GM21526 (cell line): ENCODE data around the gene TAF15.

Experiments
- ATAC-seq: cut with Tn5 transposase; IDR thresholded peaks from one replicate; pipeline ENCODE4 v1.9.1; 2021; ENCODE audit warnings: moderate library complexity; ENCODE audit not compliant: unreplicated experiment, low FRiP score

TAF15 gene

DNA sequence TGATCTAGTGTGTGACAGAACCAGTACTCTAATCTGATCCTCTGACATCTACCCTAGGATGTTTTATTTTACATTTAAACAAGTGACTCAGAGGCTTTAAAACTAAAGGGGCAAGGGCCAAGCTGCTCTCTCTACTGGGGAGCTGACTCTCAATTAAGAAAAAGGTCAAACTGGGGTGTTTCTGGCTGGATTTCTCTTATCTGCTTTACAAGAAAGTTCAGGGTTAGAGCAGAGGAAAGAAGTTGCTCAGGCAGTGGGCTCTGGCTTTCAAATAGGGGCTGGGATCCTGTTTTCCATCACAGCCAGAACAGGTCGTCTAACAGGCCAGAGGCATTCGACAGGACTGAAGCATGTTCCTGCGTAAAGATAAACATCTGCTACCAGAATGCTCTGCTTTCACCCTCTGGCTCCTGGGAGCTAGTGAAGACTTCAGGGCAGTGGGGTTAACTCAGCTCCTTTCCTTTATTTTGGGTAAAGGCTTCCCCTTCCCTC is 22.3 kb upstream of the TAF15 start:
- no peak for ATAC-seq

DNA sequence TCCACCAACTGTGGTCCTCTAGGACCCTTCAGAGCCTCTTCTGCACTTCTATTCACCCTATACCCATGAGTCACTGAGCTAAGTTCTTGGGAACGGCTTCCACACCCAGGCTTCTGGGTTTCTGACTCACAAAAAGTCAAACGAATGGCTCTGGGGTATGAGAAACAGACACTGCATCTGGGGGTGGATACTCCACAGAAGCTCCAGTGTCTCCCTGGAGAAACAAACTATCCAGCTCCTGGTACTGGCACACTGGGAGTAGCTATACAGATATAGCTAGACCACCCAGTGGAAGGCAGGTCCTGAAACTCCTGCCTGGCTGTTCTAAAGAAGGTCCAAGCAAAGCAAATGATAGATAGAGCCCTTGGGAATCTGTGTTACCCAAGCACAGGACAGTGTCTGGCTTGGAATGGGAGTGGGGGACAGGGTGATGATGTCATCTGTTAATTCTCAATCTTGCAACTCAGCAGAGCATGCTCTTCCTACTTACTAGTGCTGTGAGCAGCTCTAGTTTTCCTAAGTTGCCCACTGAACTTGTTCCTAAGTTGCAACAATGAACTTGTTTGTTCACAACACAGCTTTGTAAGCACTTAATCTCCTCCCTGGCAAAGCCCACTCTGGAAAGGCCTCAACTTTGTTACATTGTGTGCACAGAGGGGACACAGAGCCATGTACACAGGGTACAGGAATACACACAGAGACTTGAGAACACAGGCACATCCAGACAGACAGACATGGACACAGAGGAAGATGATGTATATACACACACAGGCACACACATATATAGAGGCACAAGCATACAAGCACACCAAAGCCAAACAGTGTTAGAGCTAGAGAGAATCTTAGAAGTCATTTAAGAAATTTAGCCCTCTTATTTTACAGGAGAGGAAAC is 20.6 kb upstream of the TAF15 start:
- no peak for ATAC-seq

DNA sequence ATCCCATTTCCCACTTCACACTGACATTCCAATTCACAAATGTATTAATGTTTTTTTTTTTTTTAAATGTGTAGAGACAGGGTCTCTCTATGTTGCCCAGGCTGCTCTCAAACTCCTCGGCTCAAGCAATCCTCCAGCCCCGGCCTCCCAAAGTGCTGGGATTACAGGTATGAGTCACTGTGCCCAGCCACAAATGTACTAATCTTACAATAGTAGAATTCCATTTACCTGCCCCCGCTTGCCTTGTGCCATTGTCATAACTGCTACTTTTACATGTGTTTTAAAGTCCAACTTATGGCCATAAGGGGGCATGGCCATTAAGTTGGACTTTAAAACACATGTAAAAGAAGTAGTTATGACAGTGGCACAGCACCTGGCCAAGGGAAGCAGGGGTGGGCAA is 18.4 kb upstream of the TAF15 start:
- no peak for ATAC-seq

DNA sequence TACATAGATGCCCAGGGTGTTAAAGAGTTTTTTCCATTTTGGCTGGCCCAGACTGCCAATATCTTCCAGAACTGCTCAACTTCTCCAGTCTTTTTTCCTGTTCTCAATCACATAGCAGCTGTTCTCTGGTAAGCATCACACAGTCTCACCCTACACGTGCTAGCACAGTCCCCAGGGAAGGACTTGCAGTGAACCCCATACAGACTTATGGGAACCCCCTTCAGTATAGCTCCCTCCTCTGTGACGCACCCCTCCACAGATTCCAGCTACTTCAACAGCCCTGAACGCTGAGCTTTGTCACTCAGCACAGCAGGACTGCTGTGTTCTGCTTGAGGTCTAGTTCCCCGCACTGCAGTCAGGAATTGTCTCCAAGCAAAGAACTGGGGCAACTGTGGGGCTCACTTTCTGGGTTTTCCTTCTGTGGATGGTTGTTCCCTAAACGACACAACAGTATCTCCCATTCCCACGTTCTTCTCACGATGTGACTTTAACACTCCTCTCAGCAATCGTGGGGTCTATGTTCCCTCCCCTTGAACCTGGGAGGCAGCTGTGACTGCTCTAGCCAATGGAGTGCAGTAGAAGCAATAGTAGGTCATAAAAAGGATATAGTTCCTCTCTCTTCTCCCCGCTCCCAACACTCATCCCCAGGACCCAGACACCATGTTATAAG is 17.5 kb upstream of the TAF15 start:
- no peak for ATAC-seq

DNA sequence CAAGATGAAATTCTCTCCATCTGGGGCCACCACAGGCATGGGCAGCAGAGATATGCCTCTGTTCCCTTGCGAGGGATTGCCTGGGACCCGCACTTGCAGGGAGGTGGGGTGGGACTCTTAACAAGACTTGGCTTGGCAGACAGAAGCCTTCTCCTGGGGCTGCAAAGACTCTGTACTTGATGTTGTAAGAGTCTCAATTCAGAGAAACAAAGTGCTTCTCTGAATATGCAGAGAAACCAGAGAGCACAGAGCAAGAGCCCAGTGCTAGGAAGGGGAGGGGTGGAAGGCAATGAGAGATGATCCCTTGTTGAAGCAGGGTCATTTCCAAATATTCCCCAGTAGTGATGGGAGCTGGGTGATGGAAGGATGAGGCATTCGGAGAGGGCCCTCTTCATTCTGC is 16.0 kb upstream of the TAF15 start:
- no peak for ATAC-seq

DNA sequence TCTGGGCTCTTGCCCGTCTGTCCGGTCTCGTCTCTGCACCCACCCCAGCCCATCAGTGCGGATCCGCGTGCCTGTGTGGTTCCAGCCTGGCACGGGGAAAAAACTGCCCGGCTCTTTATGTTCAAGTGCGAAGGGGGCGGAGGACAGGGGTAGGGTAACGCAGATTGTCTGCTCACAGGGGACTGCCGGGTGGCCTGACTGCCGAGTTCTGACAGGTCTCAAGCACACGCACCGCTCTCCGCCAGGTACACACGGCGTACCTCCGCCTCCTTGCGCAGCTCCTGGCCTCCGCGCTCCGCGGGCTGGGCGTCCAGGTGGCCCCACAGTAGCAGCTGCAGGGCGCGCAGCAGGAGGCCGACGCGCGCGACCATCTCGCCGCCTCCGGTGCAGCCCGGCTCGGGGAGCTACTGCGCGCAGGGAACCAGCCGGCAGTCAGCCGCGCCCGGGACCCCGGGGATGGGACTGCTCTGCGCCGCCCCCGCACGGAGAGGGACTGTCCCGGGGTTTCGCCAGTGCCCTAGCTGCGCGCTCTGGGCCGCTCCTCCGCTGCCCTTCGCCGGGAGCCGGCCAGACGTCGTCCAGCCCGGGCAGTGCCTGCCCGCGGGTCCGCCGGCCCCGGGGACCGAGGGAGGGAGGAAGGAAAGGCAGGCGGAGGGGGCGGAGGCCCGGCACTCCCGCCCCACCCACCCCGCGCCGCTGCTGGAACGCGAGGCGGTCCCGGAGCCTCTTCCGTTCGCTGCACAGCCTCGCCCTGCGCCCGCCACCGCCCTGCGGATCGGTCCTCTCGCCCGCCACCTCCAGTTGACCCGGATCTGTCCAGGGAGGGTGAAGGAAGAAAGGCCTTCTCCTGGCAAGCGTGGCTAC is 14.0 kb upstream of the TAF15 start, which contains the start of gene MMP28:
Gene MMP28 (minus strand): TSS at position 635 of the 864 bp plus-strand sequence. CDS start 264 bp downstream, at position 371.
- no peak for ATAC-seq

DNA sequence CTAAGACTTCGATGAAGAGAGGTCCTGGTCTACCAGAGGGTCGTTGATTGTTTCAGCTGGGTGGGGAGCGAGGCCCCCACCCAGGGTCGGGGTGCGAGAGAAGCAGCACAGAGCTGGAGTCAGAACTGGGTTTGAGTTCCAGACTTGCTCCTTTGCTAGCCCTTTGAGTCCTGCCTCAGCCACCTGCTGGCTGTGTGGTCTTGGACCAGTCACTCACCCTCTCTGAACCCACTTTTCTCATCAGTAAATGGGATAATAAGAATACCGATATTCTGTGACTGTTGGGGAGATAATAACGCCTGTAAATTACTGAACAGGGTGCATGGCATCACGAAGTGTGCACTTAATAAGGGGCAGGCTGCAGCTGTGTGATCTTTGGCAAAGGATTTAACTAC is 13.4 kb upstream of the TAF15 start:
- no peak for ATAC-seq

DNA sequence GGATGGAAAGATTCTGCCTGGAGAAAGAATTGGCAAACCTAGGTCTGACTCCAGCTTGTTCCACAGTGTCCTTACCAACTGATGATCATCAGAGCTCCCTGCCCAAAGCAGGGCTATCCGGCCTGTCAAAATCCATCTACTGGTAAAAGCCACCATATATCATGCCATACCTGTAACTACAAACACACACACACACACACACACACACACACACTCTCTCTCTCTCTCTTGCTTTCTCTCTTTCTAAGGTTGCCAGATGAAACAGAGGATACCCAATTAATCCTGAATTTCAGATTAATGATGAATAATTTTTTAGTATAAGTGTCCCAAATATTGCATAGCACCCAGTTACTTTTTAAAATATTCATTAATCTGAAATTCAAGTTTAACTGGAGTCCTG is 12.3 kb upstream of the TAF15 start:
- ATAC-seq, result no peak

DNA sequence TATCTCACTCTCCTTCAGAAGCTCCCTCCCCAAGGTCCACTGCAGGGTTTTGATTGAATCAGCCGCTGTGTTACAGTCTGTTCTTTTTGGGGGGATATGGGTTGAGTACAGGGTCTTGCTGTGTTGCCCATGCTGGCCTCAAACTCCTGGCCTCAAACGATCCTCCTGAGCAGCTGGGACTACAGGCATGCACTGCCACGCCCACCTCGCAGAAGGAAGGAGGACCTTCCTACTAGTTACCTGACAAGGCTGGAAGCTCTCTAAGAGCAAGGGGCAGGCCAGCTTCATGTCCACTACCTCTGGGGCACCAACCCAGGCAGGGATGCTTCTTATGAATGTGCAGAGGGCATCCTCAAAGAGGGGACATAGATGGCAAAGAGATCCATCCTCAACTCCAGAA is 11.9 kb upstream of the TAF15 start:
- no peak for ATAC-seq

DNA sequence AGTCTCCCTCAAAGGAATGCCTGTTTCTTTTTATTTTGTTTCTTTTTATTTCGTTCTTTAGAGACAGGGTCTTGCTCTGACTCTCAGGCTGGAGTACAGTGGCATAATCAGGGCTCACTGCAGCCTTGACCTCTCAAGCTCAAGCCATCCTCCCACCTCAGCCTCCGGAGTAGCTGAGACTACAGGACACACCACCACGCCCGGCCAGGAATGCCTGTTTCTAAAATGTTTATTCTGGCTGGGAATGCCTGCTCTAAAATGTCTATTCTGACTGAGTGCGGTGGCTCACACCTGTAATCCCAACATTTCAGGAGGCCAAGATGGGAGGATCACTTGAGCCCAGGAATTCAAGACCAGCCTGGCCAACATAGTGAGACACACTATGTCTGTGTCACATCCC is 11.4 kb upstream of the TAF15 start:
- ATAC-seq, result no peak

DNA sequence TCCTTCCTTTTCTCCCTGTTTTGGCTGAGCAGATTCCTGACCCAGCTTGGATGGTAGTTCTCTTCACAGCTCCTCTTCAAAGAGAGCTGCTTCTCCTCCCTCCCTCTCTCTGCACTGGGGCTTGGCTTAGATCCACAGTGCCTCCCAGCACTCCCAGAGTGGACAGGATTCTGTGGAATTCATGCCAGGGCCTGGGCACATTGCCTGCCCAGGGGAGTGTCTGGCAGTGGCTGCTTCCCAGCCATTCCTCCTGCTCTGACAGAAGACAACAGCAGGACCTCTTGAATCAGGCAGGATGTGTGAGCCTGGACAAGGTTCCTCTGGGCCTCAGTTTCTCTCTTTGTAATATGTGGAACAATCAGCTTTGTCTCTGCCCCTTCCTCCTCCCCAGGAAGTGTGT is 9.3 kb upstream of the TAF15 start:
- ATAC-seq, result no peak

DNA sequence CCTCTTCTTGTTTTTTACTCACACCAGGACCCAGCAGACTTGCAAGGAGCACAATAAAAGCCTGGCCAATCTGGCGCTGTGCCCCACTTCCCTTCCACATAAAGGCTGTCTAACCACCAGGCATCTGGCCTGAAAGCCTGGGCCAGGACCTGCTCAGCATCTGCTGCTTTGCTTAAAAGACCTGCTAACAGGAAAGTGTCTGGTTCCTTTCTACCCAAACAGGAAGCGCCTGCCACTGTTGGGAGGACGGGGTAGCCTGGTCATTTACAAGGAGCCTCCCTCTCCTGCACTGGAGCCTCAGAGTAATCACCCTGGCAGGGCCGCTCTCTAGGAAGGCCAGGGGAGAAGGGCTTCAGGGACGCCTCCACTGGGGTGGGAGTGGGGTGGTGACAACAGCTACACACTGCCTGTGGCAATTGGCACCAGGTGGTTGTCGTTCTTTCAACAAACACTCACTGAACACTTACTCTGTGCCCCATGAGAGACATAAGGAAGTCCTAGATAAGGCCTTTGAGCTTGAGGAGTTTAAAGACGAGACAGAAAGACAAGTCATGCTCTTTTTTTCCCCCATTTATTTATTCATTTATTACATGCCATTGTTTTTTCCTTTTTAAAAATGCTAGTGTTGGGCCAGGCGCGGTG is 7.6 kb upstream of the TAF15 start:
- no peak for ATAC-seq

DNA sequence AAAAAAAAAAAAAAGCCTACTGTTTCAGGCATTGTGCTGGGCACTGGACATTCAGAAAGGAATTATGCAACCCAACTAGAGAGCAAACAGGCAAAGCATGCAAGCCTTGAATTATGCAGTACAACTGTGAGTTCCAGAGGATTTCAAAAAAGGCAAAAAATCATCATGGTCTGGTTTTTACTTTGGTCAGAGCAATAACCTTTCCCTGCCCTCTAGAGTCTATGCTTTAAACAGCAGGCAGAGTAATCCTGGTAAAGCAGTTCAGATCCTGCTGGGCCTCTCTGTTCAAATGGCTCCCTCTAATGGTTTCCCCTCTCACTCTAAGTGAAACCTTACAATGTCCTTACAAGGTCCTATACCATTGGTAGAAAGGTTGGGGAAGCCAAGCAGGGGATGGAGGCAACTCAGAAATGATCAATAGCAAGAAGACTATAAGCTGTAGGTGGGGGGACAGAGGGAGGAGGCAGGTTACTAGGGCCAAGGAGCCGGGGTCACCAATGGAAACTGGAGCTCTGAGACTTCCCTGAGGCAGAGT is 4.6 kb upstream of the TAF15 start:
- ATAC-seq, result no peak

DNA sequence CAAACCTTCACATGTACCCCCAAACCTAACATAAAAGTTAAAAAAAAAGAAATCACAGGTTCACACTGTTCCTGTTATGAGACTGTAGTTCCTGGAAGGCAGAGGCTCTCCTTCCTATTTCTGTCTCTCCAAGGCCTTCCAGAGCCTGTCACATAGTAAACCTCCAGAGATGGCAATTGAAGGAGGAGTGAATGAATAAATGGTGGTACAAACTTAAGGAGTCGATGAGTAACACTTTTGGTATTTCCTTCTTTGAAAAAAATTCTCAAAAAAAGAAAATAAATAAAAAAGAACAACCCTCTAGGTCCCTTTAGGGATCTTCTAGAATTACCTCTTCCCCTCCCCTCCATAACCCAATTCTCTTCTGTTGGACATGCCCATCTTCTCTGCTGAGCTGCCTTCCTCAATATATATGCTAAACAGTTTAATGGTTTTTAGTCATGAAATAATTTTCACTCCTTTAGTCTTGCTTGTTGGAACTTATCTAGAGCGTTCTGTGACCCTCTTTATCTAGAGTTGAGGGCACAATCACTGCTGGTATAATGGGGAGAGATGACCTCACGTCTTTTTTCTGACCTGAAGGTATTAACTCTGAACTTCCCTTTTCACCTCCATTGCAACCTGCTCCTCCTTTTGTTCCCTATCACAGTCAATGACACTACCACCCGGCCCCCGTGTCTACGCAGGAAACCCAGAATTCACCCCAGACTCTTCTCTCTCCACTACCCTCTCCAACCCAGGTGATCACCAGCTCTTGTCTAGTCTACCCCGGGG is 1.7 kb upstream of the TAF15 start:
- no peak for ATAC-seq

DNA sequence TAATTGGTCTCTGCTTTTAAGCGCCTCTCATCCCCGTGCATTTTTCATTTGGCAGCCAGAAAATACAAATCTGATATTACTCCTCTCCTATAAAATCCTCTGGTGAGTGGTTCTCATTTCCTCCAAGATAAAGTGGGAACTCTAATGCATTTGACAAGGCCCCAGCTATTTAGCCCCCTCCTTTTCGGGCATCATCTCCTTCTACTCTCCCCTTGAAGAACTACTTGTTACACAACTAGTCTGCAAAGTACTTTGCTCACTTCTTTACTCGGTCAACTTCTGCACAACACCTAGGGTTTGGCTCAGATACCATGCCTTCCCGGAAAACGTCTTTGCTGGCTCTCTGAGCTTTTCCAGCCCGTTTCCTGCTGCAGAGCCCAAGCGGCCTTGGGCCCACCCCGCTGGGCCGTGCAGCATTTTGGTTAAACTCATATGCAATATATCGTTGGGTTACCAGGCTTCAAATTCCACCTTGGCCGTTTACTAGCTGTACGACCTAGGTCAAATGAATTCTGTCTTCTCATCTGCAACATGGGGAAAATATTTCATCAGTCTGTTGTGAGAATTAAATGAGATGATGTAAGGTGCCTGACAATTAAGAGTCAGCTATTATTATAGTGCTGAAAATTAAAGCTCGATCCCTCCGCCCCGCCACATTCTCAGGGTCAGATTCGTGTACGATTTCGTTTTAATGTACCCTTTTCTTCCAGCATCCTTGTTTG is 883 bp upstream of the TAF15 start:
- ATAC-seq, result no peak

DNA sequence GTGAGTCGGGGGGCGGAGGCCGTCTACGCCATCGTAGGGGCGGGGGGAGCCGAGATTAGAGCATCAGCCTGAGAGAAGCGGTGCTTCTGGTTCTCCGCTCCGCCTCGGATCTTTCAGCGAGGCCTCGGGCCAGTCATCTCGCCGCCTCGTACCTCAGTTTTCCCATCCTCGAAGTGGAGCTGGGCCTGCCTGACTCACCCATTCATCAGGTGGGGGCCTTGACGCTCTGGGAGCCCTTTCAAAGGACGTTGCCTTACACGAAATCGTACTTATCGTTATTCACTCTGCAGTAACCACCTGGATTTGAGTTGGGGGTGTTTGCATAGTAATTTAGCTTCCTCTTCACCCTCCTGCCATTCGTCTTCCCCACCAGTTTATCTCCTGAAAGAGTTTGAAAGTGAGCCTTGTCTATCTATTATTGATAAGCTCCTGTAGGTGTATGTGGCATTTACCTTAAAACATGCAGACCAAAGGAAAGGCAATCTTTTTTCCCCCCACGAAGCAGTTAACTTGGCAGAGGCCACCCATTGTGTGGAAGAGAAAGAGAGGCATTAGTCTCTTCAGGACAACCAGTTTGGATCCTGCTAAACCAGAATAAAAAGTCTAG is 674 bp downstream of the TAF15 start:
- ATAC-seq, result peak; percentile 5

DNA sequence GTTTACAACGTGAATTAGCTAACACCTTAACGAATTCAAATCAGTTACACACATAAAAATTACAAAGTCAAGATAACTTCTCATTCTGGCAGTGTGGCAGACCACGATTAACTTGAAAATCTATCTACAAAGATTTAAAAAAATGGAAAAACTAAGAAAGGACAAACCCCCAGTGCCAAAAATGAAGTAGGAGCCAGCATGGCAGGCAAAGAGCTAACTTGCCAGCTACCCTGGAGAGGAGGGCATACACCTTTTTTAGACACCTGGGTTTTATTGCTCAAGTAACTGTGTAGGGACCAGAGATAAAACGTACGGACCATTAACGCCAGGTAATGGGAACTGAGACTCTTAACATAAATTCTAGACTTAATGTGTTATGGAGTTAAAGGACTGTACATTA is 2.5 kb downstream of the TAF15 start:
- ATAC-seq, result no peak

DNA sequence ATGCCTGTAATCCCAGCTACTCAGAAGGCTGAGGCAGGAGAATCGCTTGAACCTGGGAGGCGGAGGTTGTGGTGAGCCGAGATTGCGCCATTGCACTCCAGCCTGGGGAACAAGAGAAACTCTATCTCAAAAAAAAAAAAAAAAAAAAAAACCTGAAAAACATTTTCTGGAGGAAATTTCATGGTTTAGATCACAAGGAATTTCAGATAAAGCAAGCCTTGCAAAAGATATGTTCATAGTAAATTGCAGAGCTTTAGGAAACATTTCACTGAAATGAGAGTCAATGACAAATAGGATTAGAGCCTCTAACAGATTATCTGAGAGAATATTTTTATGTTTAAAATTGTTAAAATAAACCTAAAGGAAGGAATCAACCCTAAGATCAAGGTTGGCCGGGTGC is 3.2 kb downstream of the TAF15 start:
- ATAC-seq, result no peak
